Measurements from ENCODE around the gene MTCH1. TPM values are rescaled to one million over a fixed set of nuclear protein-coding genes. Genes with fewer than 3 reads are reported as not detected.

MTCH1 gene
- total and polyA plus RNA-seq, 2 experiments from 2014 or later = 290 to 533 TPM

GRCh38 chr6:37013516-37014491, 27.8 kb upstream of the MTCH1 start:
- no peaks in the 10 kb centered on the region for H3K36me3 ChIP-seq
- H3K4me3 ChIP-seq = no peak overlapping the region
- H3K9me3 ChIP-seq (ENCODE audit: low read depth) = no peaks in the 10 kb centered on the region
- peaks cover 8% of the 10 kb centered on the region for H3K4me1 ChIP-seq (ENCODE audit: low read depth)
- no peak for DNase-seq (ENCODE audit: low read depth in 1 of 2, low spot score in 1 of 2)
- TF ChIP-seq CTCF (IDR thresholded peaks at IDR 0.05; ENCODE audit: low read depth, low read length) = no peak
- no peak overlapping the region for H3K27ac ChIP-seq
- no peaks in the 10 kb centered on the region for H3K27me3 ChIP-seq

GRCh38 chr6:37011656-37012378, 25.8 kb upstream of the MTCH1 start:
- H3K4me3 ChIP-seq = no peak overlapping the region
- H3K36me3 ChIP-seq = no peaks in the 10 kb centered on the region
- no peak for TF ChIP-seq CTCF (IDR thresholded peaks at IDR 0.05; ENCODE audit: low read depth, low read length)
- H3K27me3 ChIP-seq = no peaks in the 10 kb centered on the region
- no peaks in the 10 kb centered on the region for H3K9me3 ChIP-seq (ENCODE audit: low read depth)
- no peaks in the 10 kb centered on the region for H3K4me1 ChIP-seq (ENCODE audit: low read depth)
- H3K27ac ChIP-seq = no peak overlapping the region
- DNase-seq (ENCODE audit: low read depth in 1 of 2, low spot score in 1 of 2) = peak in 1 of 2 donors; percentile 76

- H3K4me3 ChIP-seq = no peak overlapping the region
- H3K36me3 ChIP-seq = no peaks in the 10 kb centered on the region
- no peak for DNase-seq (ENCODE audit: low read depth in 1 of 2, low spot score in 1 of 2)
- no peak overlapping the region for H3K27ac ChIP-seq
- H3K9me3 ChIP-seq (ENCODE audit: low read depth) = no peaks in the 10 kb centered on the region
- no peak for TF ChIP-seq CTCF (IDR thresholded peaks at IDR 0.05; ENCODE audit: low read depth, low read length)
- no peaks in the 10 kb centered on the region for H3K4me1 ChIP-seq (ENCODE audit: low read depth)
- no peaks in the 10 kb centered on the region for H3K27me3 ChIP-seq
These were observed 24.5 kb upstream of the MTCH1 start for GRCh38 chr6:37010402-37010892.

- no peak for DNase-seq (ENCODE audit: low read depth in 1 of 2, low spot score in 1 of 2)
- TF ChIP-seq CTCF (IDR thresholded peaks at IDR 0.05; ENCODE audit: low read depth, low read length) = no peak
- no peaks in the 10 kb centered on the region for H3K9me3 ChIP-seq (ENCODE audit: low read depth)
- no peaks in the 10 kb centered on the region for H3K27me3 ChIP-seq
- H3K4me3 ChIP-seq = no peak overlapping the region
- H3K36me3 ChIP-seq = no peaks in the 10 kb centered on the region
- no peaks in the 10 kb centered on the region for H3K4me1 ChIP-seq (ENCODE audit: low read depth)
- no peak overlapping the region for H3K27ac ChIP-seq
These were observed 22.8 kb upstream of the MTCH1 start for GRCh38 chr6:37008484-37009465.
